Vagina (tissue), 2 donors: ENCODE data around the gene FAM78A.

Experiments used
- POLR2A ChIP-seq, 2 donors: fragments of 450-650 bp; IDR thresholded peaks; one replicate each; pipeline ENCODE4 v1.6.1; 2017; ENCODE audit warnings: antibody characterized with exemption in 2 of 2, mild to moderate bottlenecking in 2 of 2, moderate library complexity in 2 of 2
- POLR2AphosphoS5 ChIP-seq, 2 donors: sonication (generic); formaldehyde crosslinking; IDR thresholded peaks; one replicate each; pipeline ENCODE4 v1.9.0; 2017; ENCODE audit warnings: antibody characterized with exemption in 2 of 2, mild to moderate bottlenecking in 2 of 2, low read depth in 1 of 2; ENCODE audit not compliant: insufficient read depth in 1 of 2
- TF ChIP-seq, protein P1 (sequence below), 3 experiments: fragments of 450-650 bp in 2 of 3; fragments of 200-600 bp in 1 of 3; sonication (generic) in 1 of 3; IDR thresholded peaks; one replicate each; pipeline ENCODE4 v1.5.1; 2017 to 2019; ENCODE audit warnings: antibody characterized with exemption in 3 of 3, mild to moderate bottlenecking in 2 of 3, moderate library complexity in 2 of 3

DNA sequence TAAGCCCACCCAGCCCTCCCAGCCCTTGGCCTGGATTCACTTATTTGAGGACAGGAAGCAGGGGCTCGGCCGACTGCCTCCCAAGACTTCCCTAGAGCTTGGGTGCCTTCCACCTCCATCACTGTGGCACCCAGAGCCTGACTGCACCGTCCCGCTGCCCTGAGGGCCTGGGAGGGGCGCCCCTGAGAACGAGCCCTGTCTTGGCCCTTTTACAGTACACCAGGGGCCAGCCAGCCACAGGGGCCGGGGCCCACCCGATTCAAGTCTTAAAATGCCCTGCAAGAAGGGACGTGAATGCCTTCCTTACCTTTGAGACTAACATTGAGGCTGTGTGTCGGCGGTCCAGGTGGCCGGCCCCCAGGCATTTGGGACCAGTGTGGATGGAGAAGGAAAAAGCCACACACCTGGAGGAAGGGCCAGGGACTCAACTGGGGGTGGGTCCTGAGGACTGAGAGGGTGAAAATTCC is 16.8 kb downstream of the FAM78A start:
- TF ChIP-seq, protein P1, sequence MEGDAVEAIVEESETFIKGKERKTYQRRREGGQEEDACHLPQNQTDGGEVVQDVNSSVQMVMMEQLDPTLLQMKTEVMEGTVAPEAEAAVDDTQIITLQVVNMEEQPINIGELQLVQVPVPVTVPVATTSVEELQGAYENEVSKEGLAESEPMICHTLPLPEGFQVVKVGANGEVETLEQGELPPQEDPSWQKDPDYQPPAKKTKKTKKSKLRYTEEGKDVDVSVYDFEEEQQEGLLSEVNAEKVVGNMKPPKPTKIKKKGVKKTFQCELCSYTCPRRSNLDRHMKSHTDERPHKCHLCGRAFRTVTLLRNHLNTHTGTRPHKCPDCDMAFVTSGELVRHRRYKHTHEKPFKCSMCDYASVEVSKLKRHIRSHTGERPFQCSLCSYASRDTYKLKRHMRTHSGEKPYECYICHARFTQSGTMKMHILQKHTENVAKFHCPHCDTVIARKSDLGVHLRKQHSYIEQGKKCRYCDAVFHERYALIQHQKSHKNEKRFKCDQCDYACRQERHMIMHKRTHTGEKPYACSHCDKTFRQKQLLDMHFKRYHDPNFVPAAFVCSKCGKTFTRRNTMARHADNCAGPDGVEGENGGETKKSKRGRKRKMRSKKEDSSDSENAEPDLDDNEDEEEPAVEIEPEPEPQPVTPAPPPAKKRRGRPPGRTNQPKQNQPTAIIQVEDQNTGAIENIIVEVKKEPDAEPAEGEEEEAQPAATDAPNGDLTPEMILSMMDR (IDR thresholded peaks at IDR 0.05): no peak
- TF ChIP-seq POLR2A (IDR thresholded peaks at IDR 0.05) (no peak), POLR2AphosphoS5 (IDR thresholded peaks at IDR 0.05; ENCODE audit: insufficient read depth in 1 of 2, low read depth in 1 of 2) (no peak)
